ENCODE measurements around the gene LINC01488. TPM values are rescaled to one million over a fixed set of nuclear protein-coding genes. Genes with fewer than 3 reads are reported as not detected.

Gene LINC01488
- total and polyA plus RNA-seq, 2 donors from 2014 or later, result not detected

GRCh38 chr11:69490516-69490915 lies 9.1 kb downstream of the LINC01488 start:
- Histone ChIP-seq H3K9me3 (ENCODE audit: control insufficient read depth in 2 of 3, insufficient read depth in 1 of 3, low read length in 3 of 3) (no peaks in the 10 kb centered on the region), H3K4me3 (ENCODE audit: low read length in 3 of 3) (no peak overlapping the region), H3K27me3 (ENCODE audit: control insufficient read depth, insufficient read depth, low read length) (no peaks in the 10 kb centered on the region), H3K9ac (ENCODE audit: low read length in 3 of 3) (no peak overlapping the region), H3K36me3 (ENCODE audit: control insufficient read depth in 2 of 3, insufficient read depth in 3 of 3, low read length in 3 of 3) (no peaks in the 10 kb centered on the region), H3K4me1 (ENCODE audit: control insufficient read depth in 2 of 3, insufficient read depth in 2 of 3, low read depth in 1 of 3, low read length in 3 of 3) (peaks cover 0 to 2% (median 0%) of the 10 kb centered on the region in 3 donors), H3K27ac (ENCODE audit: low read depth in 2 of 2, low read length in 2 of 2) (no peak overlapping the region)
- TF ChIP-seq CTCF (IDR thresholded peaks at IDR 0.05; ENCODE audit: borderline replicate concordance, extremely low read depth, insufficient read depth), result no peak
- intact Hi-C loops (cut with DNase I), result no loop called here
- peak in 1 of 5 donors; percentile 56 for DNase-seq
- no peak for FAIRE-seq

- no peak for FAIRE-seq
- Histone ChIP-seq H3K4me3 (ENCODE audit: low read length in 3 of 3) (no peak overlapping the region), H3K9me3 (ENCODE audit: control insufficient read depth in 2 of 3, insufficient read depth in 1 of 3, low read length in 3 of 3) (no peaks in the 10 kb centered on the region), H3K27me3 (ENCODE audit: control insufficient read depth, insufficient read depth, low read length) (no peaks in the 10 kb centered on the region), H3K27ac (ENCODE audit: low read depth in 2 of 2, low read length in 2 of 2) (no peak overlapping the region), H3K4me1 (ENCODE audit: control insufficient read depth in 2 of 3, insufficient read depth in 2 of 3, low read depth in 1 of 3, low read length in 3 of 3) (peaks cover 0 to 4% (median 0%) of the 10 kb centered on the region in 3 donors), H3K9ac (ENCODE audit: low read length in 3 of 3) (no peak overlapping the region), H3K36me3 (ENCODE audit: control insufficient read depth in 2 of 3, insufficient read depth in 3 of 3, low read length in 3 of 3) (no peaks in the 10 kb centered on the region)
- DNase-seq, result peak in 1 of 5 donors; percentile 45
- no peak for TF ChIP-seq CTCF (IDR thresholded peaks at IDR 0.05; ENCODE audit: borderline replicate concordance, extremely low read depth, insufficient read depth)
- intact Hi-C loops (cut with DNase I), result no loop called here
These were observed 9.9 kb downstream of the LINC01488 start for GRCh38 chr11:69491071-69492031.

GRCh38 chr11:69492201-69492991 lies 10.9 kb downstream of the LINC01488 start:
- H3K4me3 ChIP-seq (ENCODE audit: low read length in 3 of 3), result no peak overlapping the region
- no peaks in the 10 kb centered on the region for H3K27me3 ChIP-seq (ENCODE audit: control insufficient read depth, insufficient read depth, low read length)
- intact Hi-C loops (cut with DNase I), result no loop called here
- peak in 1 of 5 donors; percentile 53 for DNase-seq
- H3K36me3 ChIP-seq (ENCODE audit: control insufficient read depth in 2 of 3, insufficient read depth in 3 of 3, low read length in 3 of 3), result no peaks in the 10 kb centered on the region
- no peak for FAIRE-seq
- no peak for TF ChIP-seq CTCF (IDR thresholded peaks at IDR 0.05; ENCODE audit: borderline replicate concordance, extremely low read depth, insufficient read depth)
- H3K4me1 ChIP-seq (ENCODE audit: control insufficient read depth in 2 of 3, insufficient read depth in 2 of 3, low read depth in 1 of 3, low read length in 3 of 3), result peaks cover 0 to 9% (median 4%) of the 10 kb centered on the region in 3 donors
- no peaks in the 10 kb centered on the region for H3K9me3 ChIP-seq (ENCODE audit: control insufficient read depth in 2 of 3, insufficient read depth in 1 of 3, low read length in 3 of 3)
- no peak overlapping the region for H3K9ac ChIP-seq (ENCODE audit: low read length in 3 of 3)
- H3K27ac ChIP-seq (ENCODE audit: low read depth in 2 of 2, low read length in 2 of 2), result no peak overlapping the region
